IMR-90 (cell line): ENCODE data around the gene GPR158. TPM values are rescaled to one million over a fixed set of nuclear protein-coding genes. Genes with fewer than 3 reads are reported as not detected.

Experiments used
- ATAC-seq: fragments of 200-7000 bp; cut with Tn5 transposase; 2 replicates; pipeline ENCODE4 v1.9.1; 2020; ENCODE audit warnings: low read depth, mild to moderate bottlenecking, moderate library complexity
- BruUV-seq: library from RNA; stranded (reverse); fragments of 400-500 nt; replicated peaks from 2 replicates; lab custom pipeline; 2021; lab: Mats Ljungman, UMichigan
- CTCF ChIA-PET: fragments of 300-600 bp; formaldehyde crosslinking; extraction: SDS; loops from one replicate; lab custom pipeline; 2021; ENCODE audit warnings: antibody characterized with exemption; lab: Yijun Ruan, JAX
- POLR2A ChIA-PET: fragments of 300-600 bp; sonication (Branson Sonifier 250); formaldehyde crosslinking; loops from one replicate; lab custom pipeline; 2022; ENCODE audit warnings: antibody characterized with exemption; ENCODE audit not compliant: unreplicated experiment; lab: Charles Lee
- DNase-seq: peaks from one replicate; pipeline ENCODE4 v3.0.0; 2013
- H2AFZ ChIP-seq: replicated peaks from 2 replicates; pipeline ENCODE3; 2013; ENCODE audit warnings: low read length, mild to moderate bottlenecking; ENCODE audit not compliant: poor library complexity
- H2AK5ac ChIP-seq: 2 replicates; pipeline ENCODE4 v1.6.1; 2013; ENCODE audit warnings: low read depth, low read length, inconsistent platforms
- H2AK9ac ChIP-seq: replicated peaks from 2 replicates; pipeline ENCODE3; 2013; ENCODE audit warnings: mild to moderate bottlenecking, low read depth, low read length, moderate library complexity; ENCODE audit not compliant: poor library complexity
- H2BK120ac ChIP-seq: 2 replicates; pipeline ENCODE4 v1.6.1; 2013; ENCODE audit warnings: low read depth, low read length, inconsistent platforms
- H2BK15ac ChIP-seq: 3 replicates; pipeline ENCODE4 v1.6.1; 2013; ENCODE audit warnings: low read depth, low read length, inconsistent platforms
- H2BK20ac ChIP-seq: 2 replicates; pipeline ENCODE4 v1.6.1; 2013; ENCODE audit warnings: low read depth, mild to moderate bottlenecking, inconsistent platforms, low read length, moderate library complexity
- H2BK5ac ChIP-seq: 2 replicates; pipeline ENCODE4 v1.6.1; 2013; ENCODE audit warnings: mild to moderate bottlenecking, low read depth, low read length, inconsistent platforms; ENCODE audit not compliant: poor library complexity, severe bottlenecking
- H3K14ac ChIP-seq: replicated peaks from 2 replicates; pipeline ENCODE4 v1.6.1; 2013; ENCODE audit warnings: low read depth, low read length, inconsistent platforms
- H3K18ac ChIP-seq: 2 replicates; pipeline ENCODE4 v1.6.1; 2013; ENCODE audit warnings: low read depth, low read length, control low read depth
- H3K23ac ChIP-seq: 2 replicates; pipeline ENCODE4 v1.6.1; 2013; ENCODE audit warnings: low read depth, low read length, inconsistent platforms
- H3K27ac ChIP-seq: 2 replicates; pipeline ENCODE4 v1.5.1; 2013; ENCODE audit warnings: mild to moderate bottlenecking, control low read depth, low read length; ENCODE audit not compliant: insufficient read depth
- H3K27me3 ChIP-seq: 2 replicates; pipeline ENCODE4 v1.6.1; 2013; ENCODE audit warnings: low read length; ENCODE audit not compliant: control insufficient read depth, insufficient read depth
- H3K36me3 ChIP-seq: 2 replicates; pipeline ENCODE4 v1.6.1; 2013; ENCODE audit warnings: low read length, mixed read lengths; ENCODE audit not compliant: control insufficient read depth, insufficient read depth
- H3K4ac ChIP-seq: 2 replicates; pipeline ENCODE4 v1.6.1; 2013; ENCODE audit warnings: low read depth, low read length, inconsistent platforms
- H3K4me1 ChIP-seq: 2 replicates; pipeline ENCODE4 v1.6.1; 2013; ENCODE audit warnings: low read length, mixed read lengths; ENCODE audit not compliant: control insufficient read depth, insufficient read depth
- H3K4me2 ChIP-seq: 2 replicates; pipeline ENCODE4 v1.6.1; 2013; ENCODE audit warnings: low read depth, mild to moderate bottlenecking, control low read depth, low read length, moderate library complexity
- H3K4me3 ChIP-seq: 2 replicates; pipeline ENCODE4 v1.5.1; 2013; ENCODE audit warnings: low read depth, mild to moderate bottlenecking, control low read depth, low read length, moderate library complexity; ENCODE audit not compliant: insufficient read depth
- H3K56ac ChIP-seq: 2 replicates; pipeline ENCODE4 v1.6.1; 2013; ENCODE audit warnings: low read length, inconsistent platforms; ENCODE audit not compliant: insufficient read depth; ENCODE audit errors: extremely low read depth
- H3K79me1 ChIP-seq, 2 experiments: 2 replicates each; pipeline ENCODE4 v1.6.1; 2013; ENCODE audit warnings: low read length in 2 of 2, inconsistent platforms in 1 of 2, low read depth in 1 of 2
- H3K9ac ChIP-seq: 2 replicates; pipeline ENCODE4 v1.6.1; 2013; ENCODE audit warnings: low read depth, low read length, control low read depth
- H3K9me1 ChIP-seq: 2 replicates; pipeline ENCODE4 v1.6.1; 2013; ENCODE audit warnings: low read length, inconsistent platforms; ENCODE audit not compliant: insufficient read depth
- H3K9me3 ChIP-seq: 2 replicates; pipeline ENCODE4 v1.6.1; 2013; ENCODE audit warnings: low read length; ENCODE audit not compliant: control insufficient read depth, insufficient read depth
- H4K20me1 ChIP-seq: 2 replicates; pipeline ENCODE4 v1.6.1; 2013; ENCODE audit warnings: low read length, inconsistent platforms; ENCODE audit not compliant: insufficient read depth
- H4K5ac ChIP-seq: 2 replicates; pipeline ENCODE4 v1.6.1; 2013; ENCODE audit warnings: mild to moderate bottlenecking, low read depth, low read length, control low read depth
- H4K8ac ChIP-seq, 2 experiments: 2 replicates each; pipeline ENCODE4 v1.6.1; 2013; ENCODE audit warnings: low read depth in 2 of 2, low read length in 2 of 2, control low read depth in 1 of 2, inconsistent platforms in 1 of 2
- H4K91ac ChIP-seq: 2 replicates; pipeline ENCODE4 v1.6.1; 2013; ENCODE audit warnings: low read depth, low read length, inconsistent platforms; ENCODE audit not compliant: insufficient read depth
- BHLHE40 ChIP-seq: fragments of 150-350 bp; IDR thresholded peaks from 2 replicates; pipeline ENCODE4 v1.6.1; 2016; ENCODE audit warnings: mild to moderate bottlenecking, low read depth, low read length
- CEBPB ChIP-seq: IDR thresholded peaks from 2 replicates; pipeline ENCODE4 v1.6.1; 2012; ENCODE audit warnings: low read depth, low read length, improper control_type of control experiment
- CHD1 ChIP-seq: IDR thresholded peaks from 2 replicates; pipeline ENCODE4 v1.6.1; 2012; ENCODE audit warnings: low read depth, low read length, improper control_type of control experiment
- CTCF ChIP-seq: conservative IDR thresholded peaks from 2 replicates; pipeline ENCODE4 v1.5.1; 2012; ENCODE audit warnings: mild to moderate bottlenecking, low read depth, low read length, improper control_type of control experiment
- ELK1 ChIP-seq: fragments of 150-350 bp; IDR thresholded peaks from 2 replicates; pipeline ENCODE4 v1.6.1; 2016; ENCODE audit warnings: low read depth, mild to moderate bottlenecking, low read length, moderate library complexity, borderline replicate concordance
- FOS ChIP-seq: fragments of 150-350 bp; IDR thresholded peaks from 2 replicates; pipeline ENCODE4 v1.6.1; 2016; ENCODE audit warnings: low read depth, low read length
- MAFK ChIP-seq: IDR thresholded peaks from 2 replicates; pipeline ENCODE4 v1.6.1; 2012; ENCODE audit warnings: low read depth, low read length, improper control_type of control experiment
- MAZ ChIP-seq: IDR thresholded peaks from 2 replicates; pipeline ENCODE4 v1.6.1; 2012; ENCODE audit warnings: low read depth, mild to moderate bottlenecking, low read length, improper control_type of control experiment, moderate library complexity, borderline replicate concordance
- MXI1 ChIP-seq: IDR thresholded peaks from 2 replicates; pipeline ENCODE4 v1.6.1; 2012; ENCODE audit warnings: low read depth, mild to moderate bottlenecking, low read length, moderate library complexity, borderline replicate concordance
- NFE2L2 ChIP-seq: fragments of 150-350 bp; IDR thresholded peaks from 2 replicates; pipeline ENCODE4 v1.6.1; 2016; ENCODE audit warnings: low read depth, mild to moderate bottlenecking, low read length
- POLR2A ChIP-seq: IDR thresholded peaks from 2 replicates; pipeline ENCODE4 v1.6.1; 2012; ENCODE audit warnings: mild to moderate bottlenecking, low read depth, low read length
- RAD21 ChIP-seq: IDR thresholded peaks from 2 replicates; pipeline ENCODE4 v1.6.1; 2012; ENCODE audit warnings: low read length, improper control_type of control experiment
- RCOR1 ChIP-seq: IDR thresholded peaks from 2 replicates; pipeline ENCODE4 v1.6.1; 2012; ENCODE audit warnings: mild to moderate bottlenecking, low read length, improper control_type of control experiment; ENCODE audit not compliant: insufficient replicate concordance
- RFX5 ChIP-seq: IDR thresholded peaks from 2 replicates; pipeline ENCODE4 v1.8.0; 2012; ENCODE audit warnings: low read depth, mild to moderate bottlenecking, low read length, moderate library complexity
- SMC3 ChIP-seq: fragments of 150-350 bp; IDR thresholded peaks from 2 replicates; pipeline ENCODE4 v1.6.1; 2016; ENCODE audit warnings: low read depth, mild to moderate bottlenecking, antibody characterized with exemption, low read length, moderate library complexity
- USF2 ChIP-seq: fragments of 150-350 bp; IDR thresholded peaks from 2 replicates; pipeline ENCODE4 v1.6.1; 2017; ENCODE audit warnings: mild to moderate bottlenecking, antibody characterized with exemption, low read length, low read depth
- WGBS, 2 experiments: methylation state at CpG; one replicate each; pipeline versions ENCODE4 v1.1.5 to v1.1.7; 2013; ENCODE audit warnings: missing lambda C conversion rate in 2 of 2; ENCODE audit not compliant: insufficient read length in 1 of 2; ENCODE audit errors: extremely low coverage in 2 of 2; 5-methylcytosine and 5-hydroxymethylcytosine counted together
- dilution Hi-C: fragments of 300-500 bp; cut with HindIII; formaldehyde crosslinking; loops from one replicate; pipeline ENCODE4 v1.14.3; 2018; ENCODE audit warnings: low sequenced_read_pairs; ENCODE audit not compliant: unreplicated experiment
- in situ Hi-C: fragments of 300-500 bp; cut with MboI; formaldehyde crosslinking; loops from 3 replicates; pipeline ENCODE4 v1.14.3; 2019; ENCODE audit warnings: low sequenced_read_pairs, inconsistent platforms, mixed read lengths
- intact Hi-C: fragments of 100-400 bp; cut with micrococcal nuclease; formaldehyde crosslinking; loops from 2 replicates; pipeline ENCODE4 v1.10.0; 2022
- polyA plus RNA-seq, 3 experiments: library from polyadenylated mRNA; depleted of rRNA; stranded (reverse); fragments of >200 nt; gene quantifications; 2 replicates each; pipeline ENCODE4 v1.2.3, GENCODE V29; 2012; ENCODE audit warnings: low replicate concordance in 1 of 3
- total RNA-seq: library from RNA; depleted of rRNA; stranded (reverse); fragments of >200 nt; gene quantifications from 2 replicates; pipeline ENCODE4 v1.2.3, GENCODE V29; 2012

The GPR158 gene
- total and polyA plus RNA-seq, 2 of the 4 experiments (the other 2 are of a cell fraction) = not detected

GRCh38 chr10:25390733-25391132 is 215.9 kb downstream of the GPR158 start:
- Histone ChIP-seq H2AFZ (no peak overlapping the region), H3K18ac (no peak overlapping the region), H2AK5ac (no peak overlapping the region), H3K79me1 (no peaks in the 10 kb centered on the region), H3K9ac (no peak overlapping the region), H3K4me1 (no peaks in the 10 kb centered on the region), H3K4me2 (no peak overlapping the region), H2BK20ac (no peak overlapping the region), H3K9me1 (no peaks in the 10 kb centered on the region), H2BK5ac (no peak overlapping the region), H4K20me1 (no peaks in the 10 kb centered on the region), H4K91ac (no peak overlapping the region), H3K4ac (no peak overlapping the region), H4K8ac (no peak overlapping the region), H3K4me3 (no peak overlapping the region), H3K9me3 (peaks cover 23% of the 10 kb centered on the region), H3K27me3 (no peaks in the 10 kb centered on the region), H3K27ac (no peak overlapping the region), H4K5ac (no peak overlapping the region), H3K36me3 (no peaks in the 10 kb centered on the region), H2AK9ac (no peak overlapping the region), H3K56ac (no peak overlapping the region), H2BK120ac (no peak overlapping the region), H3K14ac (no peak overlapping the region), H3K23ac (no peak overlapping the region), H2BK15ac (no peak overlapping the region)
- ChIA-PET POLR2A (no interaction called here), CTCF (no interaction called here)
- 50% methylated on average over 2 of the region's 3 CpGs; no CpG with 5 or more reads in 1 of the 2 experiments for WGBS, 2 experiments
- ATAC-seq = no peak
- no TSS peak for BruUV-seq
- in situ Hi-C loops = no loop called here
- no peak for DNase-seq
- intact Hi-C loops = no loop called here
- dilution Hi-C loops = no loop called here
- TF ChIP-seq USF2 (no peak), MXI1 (no peak), SMC3 (no peak), BHLHE40 (no peak), CTCF (no peak), NFE2L2 (no peak), RFX5 (no peak), FOS (no peak), CHD1 (no peak), ELK1 (no peak), RAD21 (no peak), CEBPB (no peak), POLR2A (no peak), MAFK (no peak), MAZ (no peak), RCOR1 (no peak)
